Osteoblast (primary cell): ENCODE results near the gene UCP1. TPM values are rescaled to one million over a fixed set of nuclear protein-coding genes. Genes with fewer than 3 reads are reported as not detected.

Source experiments
- DNase-seq: peaks from one replicate; pipeline ENCODE4 v3.0.0; 2011; ENCODE audit warnings: low spot score, mixed read lengths; ENCODE audit not compliant: insufficient read length; ENCODE audit errors: missing footprints
- H2AFZ ChIP-seq: 2 replicates; pipeline ENCODE4 v1.6.0; 2011; ENCODE audit warnings: mild to moderate bottlenecking, low read length
- H3K27ac ChIP-seq: 2 replicates; pipeline ENCODE4 v1.5.1; 2011; ENCODE audit warnings: mild to moderate bottlenecking, low read depth, low read length, moderate library complexity
- H3K27me3 ChIP-seq: 2 replicates; pipeline ENCODE4 v1.6.0; 2012; ENCODE audit warnings: mild to moderate bottlenecking, control low read depth, inconsistent platforms, low read length, moderate library complexity; ENCODE audit not compliant: insufficient read depth
- H3K36me3 ChIP-seq: 2 replicates; pipeline ENCODE4 v1.5.1; 2011; ENCODE audit warnings: mild to moderate bottlenecking, low read length, control low read depth, moderate library complexity; ENCODE audit not compliant: insufficient read depth
- H3K4me1 ChIP-seq: 2 replicates; pipeline ENCODE4 v1.5.1; 2011; ENCODE audit warnings: mild to moderate bottlenecking, low read length, control low read depth, moderate library complexity; ENCODE audit not compliant: insufficient read depth
- H3K4me2 ChIP-seq: 2 replicates; pipeline ENCODE4 v1.6.0; 2011; ENCODE audit warnings: mild to moderate bottlenecking, low read length; ENCODE audit not compliant: insufficient read depth
- H3K4me3 ChIP-seq: fragments of 200-600 bp; sonication (generic); 3 replicates; pipeline ENCODE4 v1.5.1; 2012; ENCODE audit warnings: mild to moderate bottlenecking, low read length, inconsistent platforms; ENCODE audit not compliant: insufficient read depth
- H3K79me2 ChIP-seq: 2 replicates; pipeline ENCODE4 v1.6.0; 2012; ENCODE audit warnings: mild to moderate bottlenecking, low read length, control low read depth, inconsistent platforms; ENCODE audit not compliant: insufficient read depth
- H3K9me3 ChIP-seq: 2 replicates; pipeline ENCODE4 v1.5.1; 2011; ENCODE audit warnings: low read depth, low read length, control low read depth
- H4K20me1 ChIP-seq: 2 replicates; pipeline ENCODE4 v1.6.0; 2012; ENCODE audit warnings: mild to moderate bottlenecking, low read length, control low read depth; ENCODE audit not compliant: insufficient read depth
- total RNA-seq: library from RNA; depleted of rRNA; stranded (reverse); fragments of >200 nt; gene quantifications from 2 replicates; pipeline ENCODE4 v1.2.3, GENCODE V29; 2012
- TF ChIP-seq, protein P1 (sequence below): IDR thresholded peaks from 2 replicates; pipeline ENCODE4 v1.5.1; 2011; ENCODE audit warnings: mild to moderate bottlenecking, low read depth, low read length, moderate library complexity; ENCODE audit errors: extremely low read depth

The UCP1 gene
- total RNA-seq, 1 donor = not detected

DNA sequence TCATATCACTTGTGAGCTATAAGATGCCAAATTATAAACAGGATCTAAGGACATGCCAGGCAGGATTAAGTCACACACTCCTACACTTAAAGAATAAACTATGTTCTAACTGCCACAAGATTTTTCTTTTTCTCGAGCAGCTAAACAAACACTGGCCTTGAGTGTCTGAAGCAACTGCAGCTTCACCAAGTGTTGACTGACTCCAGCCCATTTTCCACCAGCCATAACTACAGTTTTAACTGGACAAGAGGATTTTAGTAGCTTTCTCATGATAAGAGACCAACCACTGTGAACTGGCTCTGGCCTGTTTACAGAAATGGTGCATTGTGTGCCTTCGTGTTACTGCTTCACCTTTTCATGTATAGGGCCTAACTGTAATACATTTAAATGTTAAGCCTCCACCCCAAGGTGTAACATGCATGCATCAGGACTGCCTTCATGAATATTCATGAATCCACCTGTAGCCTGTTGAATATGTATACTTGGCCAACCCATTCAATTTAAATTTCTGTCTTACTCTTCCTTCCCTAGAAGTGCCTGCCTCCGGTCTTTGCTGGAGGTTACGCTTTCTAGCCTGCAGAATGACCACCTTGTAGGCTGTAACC, 10.8 kb downstream of the UCP1 start:
- H3K79me2 ChIP-seq = no peaks in the 10 kb centered on the region
- no peaks in the 10 kb centered on the region for H3K4me1 ChIP-seq
- H3K4me2 ChIP-seq = no peak overlapping the region
- no peak overlapping the region for H3K27ac ChIP-seq
- no peak overlapping the region for H3K4me3 ChIP-seq
- TF ChIP-seq, protein P1, sequence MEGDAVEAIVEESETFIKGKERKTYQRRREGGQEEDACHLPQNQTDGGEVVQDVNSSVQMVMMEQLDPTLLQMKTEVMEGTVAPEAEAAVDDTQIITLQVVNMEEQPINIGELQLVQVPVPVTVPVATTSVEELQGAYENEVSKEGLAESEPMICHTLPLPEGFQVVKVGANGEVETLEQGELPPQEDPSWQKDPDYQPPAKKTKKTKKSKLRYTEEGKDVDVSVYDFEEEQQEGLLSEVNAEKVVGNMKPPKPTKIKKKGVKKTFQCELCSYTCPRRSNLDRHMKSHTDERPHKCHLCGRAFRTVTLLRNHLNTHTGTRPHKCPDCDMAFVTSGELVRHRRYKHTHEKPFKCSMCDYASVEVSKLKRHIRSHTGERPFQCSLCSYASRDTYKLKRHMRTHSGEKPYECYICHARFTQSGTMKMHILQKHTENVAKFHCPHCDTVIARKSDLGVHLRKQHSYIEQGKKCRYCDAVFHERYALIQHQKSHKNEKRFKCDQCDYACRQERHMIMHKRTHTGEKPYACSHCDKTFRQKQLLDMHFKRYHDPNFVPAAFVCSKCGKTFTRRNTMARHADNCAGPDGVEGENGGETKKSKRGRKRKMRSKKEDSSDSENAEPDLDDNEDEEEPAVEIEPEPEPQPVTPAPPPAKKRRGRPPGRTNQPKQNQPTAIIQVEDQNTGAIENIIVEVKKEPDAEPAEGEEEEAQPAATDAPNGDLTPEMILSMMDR = no peak
- peaks cover 2% of the 10 kb centered on the region for H3K27me3 ChIP-seq
- no peaks in the 10 kb centered on the region for H4K20me1 ChIP-seq
- no peaks in the 10 kb centered on the region for H3K9me3 ChIP-seq
- DNase-seq = no peak
- no peaks in the 10 kb centered on the region for H3K36me3 ChIP-seq
- H2AFZ ChIP-seq = no peak overlapping the region

DNA sequence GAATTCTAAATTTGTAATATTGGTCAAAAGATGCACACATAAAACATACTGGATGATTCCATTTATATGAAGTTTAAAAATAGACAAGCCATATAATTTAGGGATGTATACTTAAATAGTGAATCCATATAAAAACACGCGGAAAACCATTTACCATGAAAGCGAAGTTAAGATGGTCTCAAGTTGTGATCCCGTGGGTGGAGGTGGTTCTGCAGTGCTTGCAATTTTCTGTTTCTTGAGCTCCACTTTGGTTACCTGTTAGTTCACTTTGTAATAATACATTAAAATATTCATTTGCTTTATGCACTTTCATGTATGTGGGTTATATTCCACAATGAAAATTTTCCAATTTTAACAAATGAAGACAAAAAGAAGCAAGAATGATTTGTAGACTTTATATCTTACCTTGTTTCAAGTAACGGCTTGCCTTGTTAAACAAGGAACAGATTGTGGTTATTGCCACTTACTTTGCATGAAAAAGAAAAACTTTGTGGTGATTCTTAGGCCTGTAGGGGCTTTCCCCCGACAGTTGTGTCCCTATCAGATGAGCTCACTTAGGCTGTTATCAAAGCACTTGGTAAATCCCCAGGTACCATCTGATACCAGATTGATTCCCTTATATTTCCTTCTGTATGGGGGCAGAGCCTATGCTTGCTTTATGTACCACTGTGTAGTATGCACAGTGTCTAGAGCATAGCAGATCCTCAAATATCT, 12.2 kb downstream of the UCP1 start:
- Histone ChIP-seq H4K20me1 (no peaks in the 10 kb centered on the region), H3K27me3 (peaks cover 2% of the 10 kb centered on the region), H3K4me3 (no peak overlapping the region), H3K36me3 (no peaks in the 10 kb centered on the region), H3K79me2 (no peaks in the 10 kb centered on the region), H2AFZ (no peak overlapping the region), H3K4me2 (no peak overlapping the region), H3K27ac (no peak overlapping the region), H3K9me3 (no peaks in the 10 kb centered on the region), H3K4me1 (no peaks in the 10 kb centered on the region)
- TF ChIP-seq, protein P1 = no peak
- no peak for DNase-seq

DNA sequence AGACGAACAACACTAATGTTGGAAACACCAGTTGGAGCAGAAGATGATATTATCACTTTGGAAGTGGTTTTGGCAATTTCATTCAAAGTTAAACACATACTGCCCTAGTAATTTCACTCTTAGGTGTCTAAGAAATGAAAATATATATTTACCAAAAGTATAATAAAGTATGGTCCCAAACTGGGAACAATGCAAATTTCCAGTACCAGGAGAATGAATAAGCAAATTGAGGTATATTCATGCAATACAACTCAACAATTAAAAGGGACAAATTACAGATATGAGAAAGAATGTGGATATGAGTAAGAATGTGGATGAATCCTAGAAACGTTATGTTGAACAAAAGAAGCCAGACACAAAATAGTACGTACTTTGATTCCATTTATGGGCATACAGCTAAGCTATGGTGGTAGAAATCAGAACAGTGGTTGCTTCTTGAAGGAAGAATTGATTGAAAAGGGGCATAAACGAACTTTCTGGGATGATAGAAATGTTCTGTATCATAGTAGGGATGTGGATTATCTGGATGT, 34.7 kb downstream of the UCP1 start:
- no peak overlapping the region for H3K4me3 ChIP-seq
- H4K20me1 ChIP-seq = no peaks in the 10 kb centered on the region
- H3K9me3 ChIP-seq = no peaks in the 10 kb centered on the region
- H3K27me3 ChIP-seq = no peaks in the 10 kb centered on the region
- H3K27ac ChIP-seq = peak overlapping the region; percentile 63
- no peak overlapping the region for H3K4me2 ChIP-seq
- peak; percentile 57 for DNase-seq
- H3K79me2 ChIP-seq = no peaks in the 10 kb centered on the region
- TF ChIP-seq, protein P1 = no peak
- peaks cover 6% of the 10 kb centered on the region for H3K36me3 ChIP-seq
- peaks cover 7% of the 10 kb centered on the region for H3K4me1 ChIP-seq
- peak overlapping the region; percentile 13 for H2AFZ ChIP-seq

DNA sequence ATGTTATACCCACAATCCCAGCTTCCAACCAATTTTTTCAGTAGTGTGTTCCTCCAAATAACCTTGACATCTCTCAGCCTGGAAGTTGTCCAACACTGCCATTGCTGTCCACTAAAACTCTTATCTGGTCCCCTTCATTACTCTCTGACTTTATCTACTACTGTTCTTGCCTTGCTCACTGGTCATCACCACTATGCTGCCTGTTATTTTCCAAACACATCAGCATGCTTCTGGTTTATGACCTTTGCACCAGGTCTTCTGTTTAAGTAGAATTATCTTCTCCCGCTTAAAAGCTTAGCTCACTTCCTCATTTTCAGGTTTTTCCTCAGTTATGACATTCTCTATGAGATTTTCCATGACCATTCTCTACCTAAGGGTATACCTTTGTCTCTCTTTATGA, 39.3 kb downstream of the UCP1 start:
- H3K4me1 ChIP-seq = peaks cover 14% of the 10 kb centered on the region
- H3K4me3 ChIP-seq = no peak overlapping the region
- H2AFZ ChIP-seq = no peak overlapping the region
- TF ChIP-seq, protein P1 = no peak
- H3K79me2 ChIP-seq = peaks cover 22% of the 10 kb centered on the region
- H3K27me3 ChIP-seq = no peaks in the 10 kb centered on the region
- no peaks in the 10 kb centered on the region for H3K9me3 ChIP-seq
- H3K36me3 ChIP-seq = peaks cover 12% of the 10 kb centered on the region
- no peak overlapping the region for H3K4me2 ChIP-seq
- H3K27ac ChIP-seq = no peak overlapping the region
- no peaks in the 10 kb centered on the region for H4K20me1 ChIP-seq
- DNase-seq = no peak
